HG03108 (cell line): ENCODE data around the gene OR4F16.
"Not testable (repeated sequence)": the region's sequence is repeated elsewhere in the genome, so short reads cannot be mapped to it uniquely, and the experiment has no call there.

Experiments
- ATAC-seq: cut with Tn5 transposase; IDR thresholded peaks from one replicate; pipeline ENCODE4 v1.9.1; 2021; ENCODE audit warnings: moderate library complexity; ENCODE audit not compliant: unreplicated experiment

OR4F16 gene, protein sequence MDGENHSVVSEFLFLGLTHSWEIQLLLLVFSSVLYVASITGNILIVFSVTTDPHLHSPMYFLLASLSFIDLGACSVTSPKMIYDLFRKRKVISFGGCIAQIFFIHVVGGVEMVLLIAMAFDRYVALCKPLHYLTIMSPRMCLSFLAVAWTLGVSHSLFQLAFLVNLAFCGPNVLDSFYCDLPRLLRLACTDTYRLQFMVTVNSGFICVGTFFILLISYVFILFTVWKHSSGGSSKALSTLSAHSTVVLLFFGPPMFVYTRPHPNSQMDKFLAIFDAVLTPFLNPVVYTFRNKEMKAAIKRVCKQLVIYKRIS

GRCh38 chr1:686554-686953 lies at the start of gene OR4F16:
Gene OR4F16 (minus strand): TSS chr1:686654. CDS start chr1:686654, 0 bp downstream.
- not testable (repeated sequence) for ATAC-seq

GRCh38 chr1:733649-734048 lies 47.2 kb upstream of the OR4F16 start:
- ATAC-seq, result not testable (repeated sequence)

GRCh38 chr1:727040-727439 lies 40.6 kb upstream of the OR4F16 start:
- not testable (repeated sequence) for ATAC-seq
